GM12878 (cell line): Measurements from ENCODE around the gene WFIKKN1.
A peak's percentile ranks its signal among the peaks of the same experiment; 100 is the strongest.

Experiments
- ASH2L ChIP-seq: fragments of 300-600, 200-600 bp; sonication (generic); IDR thresholded peaks from 2 replicates; pipeline ENCODE4 v1.6.1; 2017; ENCODE audit warnings: low read depth, mild to moderate bottlenecking, borderline replicate concordance
- CREB1 ChIP-seq: IDR thresholded peaks from 2 replicates; pipeline ENCODE4 v1.6.1; 2012; ENCODE audit warnings: low read depth, mild to moderate bottlenecking, inconsistent platforms
- ETV6 ChIP-seq, 2 experiments: fragments of 450-650 bp in 1 of 2; IDR thresholded peaks in 1 of 2; conservative IDR thresholded peaks in 1 of 2; 2 replicates each; pipeline ENCODE4 v1.6.1; 2014; ENCODE audit warnings: antibody characterized with exemption in 1 of 2, borderline replicate concordance in 1 of 2, low read depth in 1 of 2, mild to moderate bottlenecking in 1 of 2, moderate library complexity in 1 of 2
- GABPA ChIP-seq: IDR thresholded peaks from 2 replicates; pipeline ENCODE4 v1.6.1; 2014; ENCODE audit warnings: antibody characterized with exemption, low read depth, mild to moderate bottlenecking, inconsistent platforms
- POLR2A ChIP-seq: IDR thresholded peaks from 2 replicates; pipeline ENCODE4 v1.6.1; 2011; ENCODE audit warnings: low read depth, mild to moderate bottlenecking, low read length
- POLR2AphosphoS5 ChIP-seq: IDR thresholded peaks from 2 replicates; pipeline ENCODE4 v1.6.1; 2011; ENCODE audit warnings: mild to moderate bottlenecking, low read length, inconsistent platforms
- STAT1 ChIP-seq: fragments of 450-650 bp; conservative IDR thresholded peaks from 2 replicates; pipeline ENCODE4 v1.6.1; 2014; ENCODE audit warnings: antibody characterized with exemption, mild to moderate bottlenecking

- TF ChIP-seq ETV6 (conservative IDR thresholded peaks at IDR 0.05 in 1 of 2, IDR thresholded peaks at IDR 0.05 in 1 of 2; ENCODE audit: borderline replicate concordance in 1 of 2, low read depth in 1 of 2): no peak
- no peak for TF ChIP-seq STAT1
- peak; percentile 37 for TF ChIP-seq POLR2A
- no peak for TF ChIP-seq POLR2AphosphoS5
- no peak for TF ChIP-seq ASH2L
- no peak for TF ChIP-seq CREB1
- TF ChIP-seq GABPA: no peak
Observed at GRCh38 chr16:632486-633335, 1.9 kb downstream of the WFIKKN1 start.
